Keratinocyte (primary cell): ENCODE data around the gene IL3. TPM values are rescaled to one million over a fixed set of nuclear protein-coding genes. Genes with fewer than 3 reads are reported as not detected.

Experiments used
- DNase-seq: peaks from one replicate; pipeline ENCODE4 v3.0.0-alpha.2; 2011; ENCODE audit warnings: low read depth, missing footprints, low spot score
- FAIRE-seq: peaks from 2 replicates; lab custom pipeline; 2011; peaks lifted over from hg19 to GRCh38; lab: Jason Lieb, UNC
- H2AFZ ChIP-seq: 2 replicates; pipeline ENCODE4 v1.6.0; 2012; ENCODE audit warnings: low read length, control low read depth, inconsistent platforms; ENCODE audit not compliant: control insufficient read depth
- H3K27ac ChIP-seq: 2 replicates; pipeline ENCODE4 v1.5.1; 2011; ENCODE audit warnings: low read length; ENCODE audit not compliant: control insufficient read depth, insufficient read depth
- H3K27me3 ChIP-seq: 3 replicates; pipeline ENCODE4 v1.6.0; 2011; ENCODE audit warnings: low read length; ENCODE audit not compliant: control insufficient read depth, insufficient read depth; ENCODE audit errors: extremely low read depth
- H3K36me3 ChIP-seq, 2 experiments: 2 replicates in 1 of 2; 3 replicates in 1 of 2; pipeline ENCODE4 v1.5.1; 2011; ENCODE audit warnings: low read length in 2 of 2, mild to moderate bottlenecking in 1 of 2; ENCODE audit not compliant: control insufficient read depth in 2 of 2, insufficient read depth in 2 of 2; ENCODE audit errors: extremely low read depth in 1 of 2
- H3K4me1 ChIP-seq: 3 replicates; pipeline ENCODE4 v1.5.1; 2011; ENCODE audit warnings: low read length; ENCODE audit not compliant: control insufficient read depth, insufficient read depth; ENCODE audit errors: extremely low read depth
- H3K4me2 ChIP-seq: 3 replicates; pipeline ENCODE4 v1.6.0; 2011; ENCODE audit warnings: low read depth, low read length; ENCODE audit not compliant: control insufficient read depth, insufficient read depth; ENCODE audit errors: extremely low read depth
- H3K4me3 ChIP-seq, 3 experiments: fragments of 200-600 bp in 1 of 3; sonication (generic) in 1 of 3; 2 replicates in 2 of 3; 3 replicates in 1 of 3; pipeline ENCODE4 v1.5.1; 2011 to 2016; ENCODE audit warnings: low read length in 3 of 3, mild to moderate bottlenecking in 3 of 3, control low read depth in 2 of 3, inconsistent platforms in 1 of 3, low read depth in 1 of 3, mixed read lengths in 1 of 3, mixed run types in 1 of 3, moderate library complexity in 1 of 3; ENCODE audit not compliant: control insufficient read depth in 2 of 3, insufficient read depth in 2 of 3; ENCODE audit errors: extremely low read depth in 1 of 3
- H3K79me2 ChIP-seq: 2 replicates; pipeline ENCODE4 v1.6.0; 2012; ENCODE audit warnings: low read length; ENCODE audit not compliant: control insufficient read depth, insufficient read depth
- H3K9ac ChIP-seq: 3 replicates; pipeline ENCODE4 v1.6.0; 2011; ENCODE audit warnings: low read length; ENCODE audit not compliant: control insufficient read depth, insufficient read depth; ENCODE audit errors: extremely low read depth
- H3K9me1 ChIP-seq: 3 replicates; pipeline ENCODE4 v1.6.0; 2011; ENCODE audit warnings: low read length; ENCODE audit not compliant: control insufficient read depth, insufficient read depth; ENCODE audit errors: extremely low read depth
- H3K9me3 ChIP-seq: 2 replicates; pipeline ENCODE4 v1.5.1; 2012; ENCODE audit warnings: low read depth, low read length; ENCODE audit not compliant: control insufficient read depth
- H4K20me1 ChIP-seq: 3 replicates; pipeline ENCODE4 v1.6.0; 2011; ENCODE audit warnings: low read length; ENCODE audit not compliant: control insufficient read depth, insufficient read depth; ENCODE audit errors: extremely low read depth
- EZH2 ChIP-seq: IDR thresholded peaks from one replicate; pipeline ENCODE4 v1.6.1; 2012; ENCODE audit warnings: inconsistent platforms, mild to moderate bottlenecking, low read length, moderate library complexity
- dilution Hi-C: fragments of 300-500 bp; cut with MboI; formaldehyde crosslinking; loops from one replicate; pipeline ENCODE4 v1.7.0; 2020; ENCODE audit warnings: low sequenced_read_pairs; ENCODE audit not compliant: extremely low pct_ligation_motif_present
- polyA plus RNA-seq, 5 experiments: library from polyadenylated mRNA; depleted of rRNA in 3 of 5; stranded (reverse) in 3 of 5; stranded (forward) in 1 of 5; unstranded in 1 of 5; fragments of >200 nt; gene quantifications; 1 replicate in 1 of 5; 2 replicates in 3 of 5; 3 replicates in 1 of 5; pipeline versions ENCODE4 v1.2.1 to v1.2.3, GENCODE V29; 2011 to 2012; ENCODE audit warnings: missing spikeins in 2 of 5, low read depth in 1 of 5, low replicate concordance in 1 of 5
- TF ChIP-seq, protein P1 (sequence below), 3 experiments: IDR thresholded peaks in 1 of 3; conservative IDR thresholded peaks in 1 of 3; optimal IDR thresholded peaks in 1 of 3; 2 replicates in 2 of 3; 3 replicates in 1 of 3; pipeline versions ENCODE3 to v1.5.1; 2011; ENCODE audit warnings: low read length in 3 of 3, mild to moderate bottlenecking in 3 of 3, moderate library complexity in 2 of 3, control low read depth in 1 of 3, inconsistent platforms in 1 of 3; ENCODE audit not compliant: insufficient read depth in 2 of 3; ENCODE audit errors: extremely low read depth in 1 of 3

Gene IL3
- polyA plus RNA-seq, 1 donor (not counting 4 experiments of a cell fraction or from before 2014, with no cell fraction given): not detected

DNA sequence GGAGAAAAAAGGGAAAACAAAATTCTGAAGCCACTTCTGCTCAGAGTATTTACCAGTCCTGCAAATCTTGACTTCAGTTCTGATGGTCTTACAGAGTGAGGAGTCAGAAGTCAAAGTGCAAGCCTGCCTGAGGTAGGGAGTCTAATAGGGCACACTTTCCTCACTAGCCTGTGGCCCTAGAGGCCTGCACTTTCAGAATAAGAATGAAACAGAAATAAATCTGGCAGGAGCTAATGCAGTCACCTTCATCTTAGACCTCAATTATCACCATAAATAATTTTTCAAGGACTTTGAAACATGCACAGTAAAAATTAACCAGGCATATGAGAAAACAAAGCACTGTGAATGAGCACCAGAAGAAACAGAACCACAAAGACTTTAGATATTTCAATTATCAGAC is 28.3 kb upstream of the IL3 start:
- no peak overlapping the region for H3K4me2 ChIP-seq
- dilution Hi-C loops: no loop called here

DNA sequence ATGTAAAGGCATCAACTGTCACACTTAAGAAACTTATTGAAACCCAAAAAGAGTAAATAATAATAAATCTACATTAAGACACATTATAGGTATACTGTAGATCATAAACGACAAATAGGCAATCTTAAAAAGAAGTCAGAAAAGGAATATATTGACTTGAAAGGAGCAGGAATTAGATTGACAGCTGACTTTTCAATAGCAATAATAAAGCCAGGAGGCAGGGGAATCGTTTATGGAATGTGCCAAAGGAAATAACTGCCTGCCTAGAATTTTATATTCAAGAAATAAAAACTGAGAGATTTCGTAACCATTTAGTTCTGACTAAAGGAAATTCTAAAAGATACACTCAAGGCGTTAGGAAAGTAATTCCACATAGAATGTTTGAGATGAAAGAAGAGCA is 27.3 kb upstream of the IL3 start:
- no peak overlapping the region for H3K4me3 ChIP-seq
- no peak overlapping the region for H3K27ac ChIP-seq
- H3K36me3 ChIP-seq: no peaks in the 10 kb centered on the region
- no peaks in the 10 kb centered on the region for H3K79me2 ChIP-seq
- dilution Hi-C loops: no loop called here
- TF ChIP-seq, protein P1, sequence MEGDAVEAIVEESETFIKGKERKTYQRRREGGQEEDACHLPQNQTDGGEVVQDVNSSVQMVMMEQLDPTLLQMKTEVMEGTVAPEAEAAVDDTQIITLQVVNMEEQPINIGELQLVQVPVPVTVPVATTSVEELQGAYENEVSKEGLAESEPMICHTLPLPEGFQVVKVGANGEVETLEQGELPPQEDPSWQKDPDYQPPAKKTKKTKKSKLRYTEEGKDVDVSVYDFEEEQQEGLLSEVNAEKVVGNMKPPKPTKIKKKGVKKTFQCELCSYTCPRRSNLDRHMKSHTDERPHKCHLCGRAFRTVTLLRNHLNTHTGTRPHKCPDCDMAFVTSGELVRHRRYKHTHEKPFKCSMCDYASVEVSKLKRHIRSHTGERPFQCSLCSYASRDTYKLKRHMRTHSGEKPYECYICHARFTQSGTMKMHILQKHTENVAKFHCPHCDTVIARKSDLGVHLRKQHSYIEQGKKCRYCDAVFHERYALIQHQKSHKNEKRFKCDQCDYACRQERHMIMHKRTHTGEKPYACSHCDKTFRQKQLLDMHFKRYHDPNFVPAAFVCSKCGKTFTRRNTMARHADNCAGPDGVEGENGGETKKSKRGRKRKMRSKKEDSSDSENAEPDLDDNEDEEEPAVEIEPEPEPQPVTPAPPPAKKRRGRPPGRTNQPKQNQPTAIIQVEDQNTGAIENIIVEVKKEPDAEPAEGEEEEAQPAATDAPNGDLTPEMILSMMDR (optimal IDR thresholded peaks at IDR 0.05 in 1 of 3, IDR thresholded peaks at IDR 0.05 in 1 of 3, conservative IDR thresholded peaks at IDR 0.05 in 1 of 3; ENCODE audit: extremely low read depth in 1 of 3, insufficient read depth in 2 of 3, low read length in 3 of 3): no peak
- TF ChIP-seq EZH2: no peak
- no peak for DNase-seq
- H3K9me1 ChIP-seq: no peaks in the 10 kb centered on the region
- peaks cover 2% of the 10 kb centered on the region for H4K20me1 ChIP-seq
- peaks cover 16% of the 10 kb centered on the region for H3K27me3 ChIP-seq
- H3K9me3 ChIP-seq: no peaks in the 10 kb centered on the region
- no peak for FAIRE-seq
- no peaks in the 10 kb centered on the region for H3K4me1 ChIP-seq
- H3K4me2 ChIP-seq: no peak overlapping the region
- no peak overlapping the region for H3K9ac ChIP-seq
- no peak overlapping the region for H2AFZ ChIP-seq

More for the DNA sequence above, 28.3 kb upstream of the IL3 start:
- H4K20me1 ChIP-seq: peaks cover 2% of the 10 kb centered on the region
- no peaks in the 10 kb centered on the region for H3K9me3 ChIP-seq
- no peaks in the 10 kb centered on the region for H3K4me1 ChIP-seq
- no peak for FAIRE-seq
- no peaks in the 10 kb centered on the region for H3K36me3 ChIP-seq
- no peaks in the 10 kb centered on the region for H3K79me2 ChIP-seq
- DNase-seq: no peak
- H3K4me3 ChIP-seq: no peak overlapping the region
- H3K9ac ChIP-seq: no peak overlapping the region
- no peaks in the 10 kb centered on the region for H3K9me1 ChIP-seq
- H3K27ac ChIP-seq: no peak overlapping the region
- peaks cover 17% of the 10 kb centered on the region for H3K27me3 ChIP-seq
- H2AFZ ChIP-seq: no peak overlapping the region
- TF ChIP-seq EZH2: no peak
- TF ChIP-seq, protein P1 (optimal IDR thresholded peaks at IDR 0.05 in 1 of 3, IDR thresholded peaks at IDR 0.05 in 1 of 3, conservative IDR thresholded peaks at IDR 0.05 in 1 of 3; ENCODE audit: extremely low read depth in 1 of 3, insufficient read depth in 2 of 3, low read length in 3 of 3): no peak
